MCF 10A (cell line): ENCODE results near the gene PTPRM. TPM values are rescaled to one million over a fixed set of nuclear protein-coding genes. Genes with fewer than 3 reads are reported as not detected.

Experiments used
- BruUV-seq: library from RNA; stranded (reverse); fragments of 400-500 nt; replicated peaks from 2 replicates; lab custom pipeline; 2021; lab: Mats Ljungman, UMichigan
- CTCF ChIA-PET: fragments of 300-600 bp; sonication (Branson Sonifier 250); formaldehyde crosslinking; extraction: SDS; loops from one replicate; lab custom pipeline; 2021; ENCODE audit warnings: antibody characterized with exemption, inconsistent platforms; lab: Yijun Ruan, JAX
- POLR2A ChIA-PET: fragments of 300-600, 350-650 bp; sonication (Branson Sonifier 250); formaldehyde crosslinking; extraction: SDS; loops from one replicate; lab custom pipeline; 2020; ENCODE audit warnings: antibody characterized with exemption, inconsistent platforms; lab: Yijun Ruan, JAX
- DNase-seq: peaks from one replicate; pipeline ENCODE4 v3.0.0-alpha.2; 2018; ENCODE audit not compliant: unreplicated experiment
- H3K27ac Mint-ChIP-seq: one replicate; pipeline ENCODE4 v1.8.0; 2022; ENCODE audit warnings: mild to moderate bottlenecking, low read depth, mixed read lengths; ENCODE audit not compliant: unreplicated experiment
- H3K27me3 Mint-ChIP-seq: one replicate; pipeline ENCODE4 v1.8.0; 2022; ENCODE audit warnings: mixed read lengths; ENCODE audit not compliant: insufficient read depth, unreplicated experiment
- H3K36me3 Mint-ChIP-seq: one replicate; pipeline ENCODE4 v1.8.0; 2022; ENCODE audit warnings: mild to moderate bottlenecking, moderate library complexity, mixed read lengths; ENCODE audit not compliant: insufficient read depth, unreplicated experiment
- H3K4me1 Mint-ChIP-seq: one replicate; pipeline ENCODE4 v1.8.0; 2022; ENCODE audit warnings: mixed read lengths; ENCODE audit not compliant: insufficient read depth, unreplicated experiment
- H3K4me3 Mint-ChIP-seq: one replicate; pipeline ENCODE4 v1.8.0; 2022; ENCODE audit warnings: mild to moderate bottlenecking, moderate library complexity, mixed read lengths; ENCODE audit not compliant: unreplicated experiment
- H3K9me3 Mint-ChIP-seq: one replicate; pipeline ENCODE4 v1.8.0; 2022; ENCODE audit warnings: mixed read lengths; ENCODE audit not compliant: unreplicated experiment
- CTCF ChIP-seq: fragments of 200-600 bp; IDR thresholded peaks from one replicate; pipeline ENCODE4 v1.8.0; 2022; ENCODE audit warnings: antibody characterized with exemption, mild to moderate bottlenecking; ENCODE audit not compliant: unreplicated experiment
- intact Hi-C: fragments of 100-400 bp; cut with micrococcal nuclease; formaldehyde crosslinking; loops from 2 replicates; pipeline ENCODE4 v1.14.1; 2022
- total RNA-seq: library from RNA; stranded (reverse); gene quantifications from 2 replicates; pipeline ENCODE4 v1.2.3, GENCODE V29; 2022

Gene PTPRM
- total RNA-seq, 1 experiment from 2014 or later: 82.8 TPM

GRCh38 chr18:8367217-8367988 is 800.3 kb downstream of the PTPRM start:
- H3K4me1 Mint-ChIP-seq: no peaks in the 10 kb centered on the region
- BruUV-seq: no TSS peak
- CTCF ChIA-PET: interaction anchor here (0.5 kb wide), 1 partner anchor 214 kb away, joined by 3 read pairs; no protein-coding TSS in a partner anchor
- TF ChIP-seq CTCF: peak; percentile 16
- no peak overlapping the region for H3K4me3 Mint-ChIP-seq
- peaks cover 19% of the 10 kb centered on the region for H3K36me3 Mint-ChIP-seq
- no peaks in the 10 kb centered on the region for H3K27me3 Mint-ChIP-seq
- intact Hi-C loops: no loop called here
- no peak overlapping the region for H3K27ac Mint-ChIP-seq
- POLR2A ChIA-PET: no interaction called here
- no peak for DNase-seq
- no peaks in the 10 kb centered on the region for H3K9me3 Mint-ChIP-seq

- H3K4me1 Mint-ChIP-seq: peaks cover 12% of the 10 kb centered on the region
- DNase-seq: no peak
- H3K27me3 Mint-ChIP-seq: no peaks in the 10 kb centered on the region
- peaks cover 23% of the 10 kb centered on the region for H3K36me3 Mint-ChIP-seq
- H3K27ac Mint-ChIP-seq: no peak overlapping the region
- BruUV-seq: no TSS peak
- H3K4me3 Mint-ChIP-seq: no peak overlapping the region
- TF ChIP-seq CTCF: no peak
- CTCF ChIA-PET: interaction anchor here (1.0 kb wide), 1 partner anchor 21 kb away, joined by 4 read pairs; no protein-coding TSS in a partner anchor
- intact Hi-C loops: no loop called here
- no peaks in the 10 kb centered on the region for H3K9me3 Mint-ChIP-seq
- POLR2A ChIA-PET: no interaction called here
Observed at GRCh38 chr18:8368512-8369217, 801.5 kb downstream of the PTPRM start.

GRCh38 chr18:8373486-8373885 is 806.4 kb downstream of the PTPRM start:
- intact Hi-C loops: no loop called here
- TF ChIP-seq CTCF: no peak
- POLR2A ChIA-PET: interaction anchor here (0.6 to 0.8 kb wide), 3 partner anchors 41 to 503 kb away, joined by 4 read pairs; no protein-coding TSS in a partner anchor
- Mint-ChIP-seq H3K4me3 (no peak overlapping the region), H3K4me1 (peaks cover 16% of the 10 kb centered on the region), H3K9me3 (no peaks in the 10 kb centered on the region), H3K27me3 (no peaks in the 10 kb centered on the region), H3K27ac (peak overlapping the region; percentile 43), H3K36me3 (peaks cover 36% of the 10 kb centered on the region)
- peak; percentile 82 for DNase-seq
- BruUV-seq: no TSS peak
- CTCF ChIA-PET: interaction anchor here (0.6 to 1.9 kb wide), 4 partner anchors 16 to 1138 kb away, joined by 3 to 10 read pairs (median 6); no protein-coding TSS in a partner anchor

- no peaks in the 10 kb centered on the region for H3K27me3 Mint-ChIP-seq
- no peak for TF ChIP-seq CTCF
- BruUV-seq: no TSS peak
- peaks cover 16% of the 10 kb centered on the region for H3K4me1 Mint-ChIP-seq
- no peak overlapping the region for H3K4me3 Mint-ChIP-seq
- intact Hi-C loops: no loop called here
- CTCF ChIA-PET: interaction anchor here (1.5 to 1.9 kb wide), 3 partner anchors 15 to 1102 kb away, joined by 5 to 10 read pairs (median 8); no protein-coding TSS in a partner anchor
- H3K36me3 Mint-ChIP-seq: peaks cover 43% of the 10 kb centered on the region
- DNase-seq: no peak
- no peaks in the 10 kb centered on the region for H3K9me3 Mint-ChIP-seq
- POLR2A ChIA-PET: interaction anchor here (1.0 to 1.1 kb wide), 2 partner anchors 45 to 501 kb away, joined by 3 read pairs; no protein-coding TSS in a partner anchor
- no peak overlapping the region for H3K27ac Mint-ChIP-seq
Observed at GRCh38 chr18:8374676-8375075, 807.6 kb downstream of the PTPRM start.
